Erythroblast (primary cell): ENCODE measurements around the gene TRIM25.

Source experiments
- GATA1 ChIP-seq: IDR thresholded peaks from 2 replicates; pipeline ENCODE4 v1.6.1; 2011; ENCODE audit warnings: low read depth, mild to moderate bottlenecking, control low read depth, low read length, moderate library complexity
- POLR2A ChIP-seq: IDR thresholded peaks from 2 replicates; pipeline ENCODE4 v1.6.1; 2011; ENCODE audit warnings: mild to moderate bottlenecking, low read length

DNA sequence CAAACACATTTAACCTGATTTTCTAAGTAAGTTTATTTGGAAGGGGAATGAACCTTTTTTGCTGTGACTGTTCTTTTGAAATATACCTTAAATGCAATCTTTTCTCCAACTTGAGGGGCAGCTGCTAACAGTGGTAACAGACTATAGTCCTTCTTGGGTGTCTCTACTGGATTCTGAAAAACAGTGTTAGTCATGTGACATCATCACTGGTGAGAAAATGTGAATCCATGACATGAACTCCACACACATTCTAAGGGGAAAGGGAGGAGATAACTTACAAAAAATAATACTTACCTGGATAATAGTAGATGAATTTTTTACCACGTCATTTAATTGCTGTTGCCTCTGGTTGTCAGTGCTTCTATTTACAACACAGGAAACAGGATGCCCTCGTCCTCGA lies 35.7 kb upstream of the TRIM25 start:
- TF ChIP-seq POLR2A (no peak), GATA1 (no peak)
